Ascending aorta (tissue), 2 donors: Measurements from ENCODE around the gene ZFP36. TPM values are rescaled to one million over a fixed set of nuclear protein-coding genes. Genes with fewer than 3 reads are reported as not detected.

Source experiments
- DNase-seq, 2 donors: peaks; one replicate each; pipeline ENCODE4 v3.0.0-alpha.2; 2019; ENCODE audit warnings: low spot score in 2 of 2
- H3K27ac ChIP-seq, 2 donors: fragments of 200-600 bp; sonication (generic); one replicate each; pipeline ENCODE4 v1.5.1; 2016 to 2017; ENCODE audit warnings: mild to moderate bottlenecking in 1 of 2
- H3K27me3 ChIP-seq: fragments of 200-600 bp; sonication (generic); one replicate; pipeline ENCODE4 v1.5.1; 2017
- H3K36me3 ChIP-seq, 2 donors: fragments of 200-600 bp; sonication (generic); one replicate each; pipeline ENCODE4 v1.5.1; 2016
- H3K4me1 ChIP-seq, 2 donors: fragments of 200-600 bp; sonication (generic); one replicate each; pipeline ENCODE4 v1.5.1; 2016 to 2017; ENCODE audit warnings: mild to moderate bottlenecking in 1 of 2
- H3K4me3 ChIP-seq, 2 donors: fragments of 200-600 bp; sonication (generic); one replicate each; pipeline ENCODE4 v1.5.1; 2016 to 2017; ENCODE audit warnings: mild to moderate bottlenecking in 1 of 2
- H3K9me3 ChIP-seq, 2 donors: fragments of 200-600 bp; sonication (generic); one replicate each; pipeline ENCODE4 v1.5.1; 2016
- CTCF ChIP-seq, 3 experiments: fragments of 200-600 bp in 2 of 3; fragments of 450-650 bp in 1 of 3; sonication (generic) in 2 of 3; IDR thresholded peaks; one replicate each; pipeline ENCODE4 v1.5.1; 2016 to 2019; ENCODE audit warnings: antibody characterized with exemption in 3 of 3, mild to moderate bottlenecking in 1 of 3, moderate library complexity in 1 of 3
- intact Hi-C: fragments of 100-400 bp; cut with DNase I; formaldehyde crosslinking; loops from one replicate; pipeline ENCODE4 v1.15.1; 2023
- total RNA-seq: library from RNA; depleted of rRNA; stranded (reverse); fragments of >200 nt; gene quantifications from one replicate; pipeline ENCODE4 v1.1.0, GENCODE V29; 2016

The ZFP36 gene
- total RNA-seq, 1 donor from 2014 or later = 1,166 TPM

GRCh38 chr19:39397360-39398296, 9.0 kb upstream of the ZFP36 start:
- intact Hi-C loops = loop anchor here (1.0 kb wide), 2 partner anchors 15 to 135 kb away; partner anchors contain the start of genes EID2B and PLEKHG2
- H3K4me3 ChIP-seq = no peak overlapping the region
- H3K27me3 ChIP-seq = no peaks in the 10 kb centered on the region
- no peaks in the 10 kb centered on the region for H3K9me3 ChIP-seq
- peak overlapping the region; percentile 80 to 82 for H3K27ac ChIP-seq
- H3K4me1 ChIP-seq = peaks cover 4 to 15% of the 10 kb centered on the region in 2 donors
- TF ChIP-seq CTCF (IDR thresholded peaks at IDR 0.05) = peak; percentile 96 to 97 (median 97)
- peaks cover 21 to 26% of the 10 kb centered on the region in 2 donors for H3K36me3 ChIP-seq
- peak; percentile 50 to 95 for DNase-seq

GRCh38 chr19:39398297-39398864, 8.3 kb upstream of the ZFP36 start:
- peak; percentile 55 to 86 for DNase-seq
- Histone ChIP-seq H3K36me3 (peaks cover 20 to 25% of the 10 kb centered on the region in 2 donors), H3K9me3 (no peaks in the 10 kb centered on the region), H3K27ac (peak overlapping the region; percentile 80 to 82), H3K27me3 (no peaks in the 10 kb centered on the region), H3K4me1 (peaks cover 4 to 15% of the 10 kb centered on the region in 2 donors), H3K4me3 (no peak overlapping the region)
- intact Hi-C loops = loop anchor here (1.0 kb wide), 1 partner anchor 14 kb away; the partner anchor contains the start of gene PLEKHG2
- TF ChIP-seq CTCF (IDR thresholded peaks at IDR 0.05) = no peak

- TF ChIP-seq CTCF (IDR thresholded peaks at IDR 0.05) = no peak
- Histone ChIP-seq H3K27me3 (no peaks in the 10 kb centered on the region), H3K4me1 (peaks cover 8 to 21% of the 10 kb centered on the region in 2 donors), H3K9me3 (no peaks in the 10 kb centered on the region), H3K36me3 (peaks cover 9 to 16% of the 10 kb centered on the region in 2 donors), H3K4me3 (no peak overlapping the region), H3K27ac (peak overlapping the region; percentile 80 to 82)
- DNase-seq = no peak
- intact Hi-C loops = loop anchor here (10.0 kb wide), 2 partner anchors 745 to 1315 kb away; partner anchors contain the start of genes COQ8B and ITPKC
These were observed 7.0 kb upstream of the ZFP36 start for GRCh38 chr19:39399668-39400050.

- TF ChIP-seq CTCF (IDR thresholded peaks at IDR 0.05) = no peak
- intact Hi-C loops = loop anchor here (10.0 kb wide), 2 partner anchors 745 to 1315 kb away; partner anchors contain the start of genes COQ8B and ITPKC
- Histone ChIP-seq H3K4me1 (peaks cover 8 to 25% of the 10 kb centered on the region in 2 donors), H3K27me3 (no peaks in the 10 kb centered on the region), H3K4me3 (no peak overlapping the region), H3K9me3 (no peaks in the 10 kb centered on the region), H3K27ac (peak overlapping the region; percentile 80 to 82), H3K36me3 (peaks cover 7 to 13% of the 10 kb centered on the region in 2 donors)
- DNase-seq = no peak
These were observed 6.6 kb upstream of the ZFP36 start for GRCh38 chr19:39400061-39400460.

- Histone ChIP-seq H3K4me1 (peaks cover 8 to 34% of the 10 kb centered on the region in 2 donors), H3K36me3 (peaks cover under 1 to 5% of the 10 kb centered on the region in 2 donors), H3K4me3 (no peak overlapping the region), H3K9me3 (no peaks in the 10 kb centered on the region), H3K27ac (peak overlapping the region; percentile 100), H3K27me3 (no peaks in the 10 kb centered on the region)
- no peak for DNase-seq
- intact Hi-C loops = loop anchor here (10.0 kb wide), 2 partner anchors 746 to 1314 kb away; partner anchors contain the start of genes COQ8B and ITPKC
- TF ChIP-seq CTCF (IDR thresholded peaks at IDR 0.05) = no peak
These were observed 5.5 kb upstream of the ZFP36 start for GRCh38 chr19:39401070-39401548.
